Right lobe of liver (tissue), 4 donors: ENCODE data around the gene LPAR4.
"Not testable (repeated sequence)": the region's sequence is repeated elsewhere in the genome, so short reads cannot be mapped to it uniquely, and the experiment has no call there.

ENCODE experiments used
- POLR2A ChIP-seq: fragments of 450-650 bp; IDR thresholded peaks from one replicate; pipeline ENCODE4 v1.6.1; 2017; ENCODE audit warnings: antibody characterized with exemption, mild to moderate bottlenecking
- TF ChIP-seq, protein P1 (sequence below), 4 donors: fragments of 200-600 bp in 3 of 4; fragments of 450-650 bp in 1 of 4; IDR thresholded peaks; one replicate each; pipeline versions ENCODE4 v1.5.1 to v1.8.0; 2016 to 2022; ENCODE audit warnings: antibody characterized with exemption in 4 of 4, mild to moderate bottlenecking in 2 of 4
- donor health status: DM: no; HTN: no; CAD: no.
- donor health status: DM: no; HTN: no; CAD: no.
- donor health status: DM: no; HTN: yes; CAD: no.

DNA sequence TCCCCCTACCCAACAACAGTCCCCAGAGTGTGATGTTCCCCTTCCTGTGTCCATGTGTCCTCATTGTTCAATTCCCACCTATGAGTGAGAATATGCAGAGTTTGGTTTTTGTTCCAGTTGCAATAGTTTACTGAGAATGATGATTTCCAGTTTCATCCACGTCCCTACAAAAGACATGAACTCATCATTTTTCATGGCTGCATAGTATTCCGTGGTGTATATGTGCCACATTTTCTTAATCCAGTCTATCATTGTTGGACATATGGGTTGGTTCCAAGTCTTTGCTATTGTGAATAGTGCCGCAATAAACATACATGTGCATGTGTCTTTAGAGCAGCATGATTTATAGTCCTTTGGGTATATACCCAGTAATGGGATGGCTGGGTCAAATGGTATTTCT lies 55.0 kb downstream of the LPAR4 start:
- TF ChIP-seq, protein P1, sequence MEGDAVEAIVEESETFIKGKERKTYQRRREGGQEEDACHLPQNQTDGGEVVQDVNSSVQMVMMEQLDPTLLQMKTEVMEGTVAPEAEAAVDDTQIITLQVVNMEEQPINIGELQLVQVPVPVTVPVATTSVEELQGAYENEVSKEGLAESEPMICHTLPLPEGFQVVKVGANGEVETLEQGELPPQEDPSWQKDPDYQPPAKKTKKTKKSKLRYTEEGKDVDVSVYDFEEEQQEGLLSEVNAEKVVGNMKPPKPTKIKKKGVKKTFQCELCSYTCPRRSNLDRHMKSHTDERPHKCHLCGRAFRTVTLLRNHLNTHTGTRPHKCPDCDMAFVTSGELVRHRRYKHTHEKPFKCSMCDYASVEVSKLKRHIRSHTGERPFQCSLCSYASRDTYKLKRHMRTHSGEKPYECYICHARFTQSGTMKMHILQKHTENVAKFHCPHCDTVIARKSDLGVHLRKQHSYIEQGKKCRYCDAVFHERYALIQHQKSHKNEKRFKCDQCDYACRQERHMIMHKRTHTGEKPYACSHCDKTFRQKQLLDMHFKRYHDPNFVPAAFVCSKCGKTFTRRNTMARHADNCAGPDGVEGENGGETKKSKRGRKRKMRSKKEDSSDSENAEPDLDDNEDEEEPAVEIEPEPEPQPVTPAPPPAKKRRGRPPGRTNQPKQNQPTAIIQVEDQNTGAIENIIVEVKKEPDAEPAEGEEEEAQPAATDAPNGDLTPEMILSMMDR (IDR thresholded peaks at IDR 0.05): not testable (repeated sequence)
- not testable (repeated sequence) for TF ChIP-seq POLR2A
